Retinal pigment epithelial cell (primary cell): Measurements from ENCODE around the gene GDF7.

Source experiments
- DNase-seq: peaks from one replicate; pipeline ENCODE4 v3.0.0-alpha.2; 2010; ENCODE audit warnings: low read depth
- H3K4me3 ChIP-seq: 2 replicates; pipeline ENCODE4 v1.5.1; 2011; ENCODE audit warnings: mild to moderate bottlenecking, low read length, control low read depth, moderate library complexity
- CTCF ChIP-seq: conservative IDR thresholded peaks from 2 replicates; pipeline ENCODE4 v1.5.1; 2011; ENCODE audit warnings: low read depth, low read length, control low read depth, inconsistent platforms

Gene GDF7

GRCh38 chr2:20724500-20725053, 57.6 kb downstream of the GDF7 start:
- no peak for TF ChIP-seq CTCF
- no peak for DNase-seq
- H3K4me3 ChIP-seq: no peak overlapping the region

- H3K4me3 ChIP-seq: no peak overlapping the region
- TF ChIP-seq CTCF: no peak
- DNase-seq: no peak
Observed at GRCh38 chr2:20725782-20726181, 58.8 kb downstream of the GDF7 start.

GRCh38 chr2:20726913-20727312, 60.0 kb downstream of the GDF7 start:
- no peak for DNase-seq
- no peak overlapping the region for H3K4me3 ChIP-seq
- no peak for TF ChIP-seq CTCF

GRCh38 chr2:20728114-20728758, 61.3 kb downstream of the GDF7 start:
- DNase-seq: peak; percentile 5
- no peak for TF ChIP-seq CTCF
- no peak overlapping the region for H3K4me3 ChIP-seq
